ENCODE measurements around the gene TBL3. TPM values are rescaled to one million over a fixed set of nuclear protein-coding genes. Genes with fewer than 3 reads are reported as not detected.
"Not testable (repeated sequence)": the region's sequence is repeated elsewhere in the genome, so short reads cannot be mapped to it uniquely, and the experiment has no call there.

The TBL3 gene
- total RNA-seq, result 59.4 and 61.9 TPM in 2 replicates

- peak; percentile 81 for DNase-seq (ENCODE audit: low read depth, low spot score)
Measured at GRCh38 chr16:1971796-1972489, at the start of gene TBL3. TSS of gene TBL3 (plus strand) at chr16:1972053. CDS start at chr16:1972165, 112 bp downstream.

GRCh38 chr16:1922357-1922756 is 49.5 kb upstream of the TBL3 start:
- no peak for DNase-seq (ENCODE audit: low read depth, low spot score)

GRCh38 chr16:1923299-1924034 is 48.4 kb upstream of the TBL3 start:
- DNase-seq (ENCODE audit: low read depth, low spot score), result no peak

GRCh38 chr16:1924095-1924494 is 47.8 kb upstream of the TBL3 start:
- DNase-seq (ENCODE audit: low read depth, low spot score), result no peak

GRCh38 chr16:1926271-1926670 is 45.6 kb upstream of the TBL3 start:
- no peak for DNase-seq (ENCODE audit: low read depth, low spot score)

GRCh38 chr16:1929105-1929504 is 42.7 kb upstream of the TBL3 start:
- DNase-seq (ENCODE audit: low read depth, low spot score), result no peak

GRCh38 chr16:1929578-1930337 is 42.1 kb upstream of the TBL3 start:
- DNase-seq (ENCODE audit: low read depth, low spot score), result peak; percentile 29

- DNase-seq (ENCODE audit: low read depth, low spot score), result no peak
Measured at GRCh38 chr16:1930338-1930720, 41.5 kb upstream of the TBL3 start.

- DNase-seq (ENCODE audit: low read depth, low spot score), result no peak
Measured at GRCh38 chr16:1932050-1933028, 39.5 kb upstream of the TBL3 start.

- no peak for DNase-seq (ENCODE audit: low read depth, low spot score)
Measured at GRCh38 chr16:1933097-1933661, 38.7 kb upstream of the TBL3 start.

GRCh38 chr16:1936945-1937479 is 34.8 kb upstream of the TBL3 start:
- DNase-seq (ENCODE audit: low read depth, low spot score), result no peak

GRCh38 chr16:1938316-1938715 is 33.5 kb upstream of the TBL3 start:
- DNase-seq (ENCODE audit: low read depth, low spot score), result no peak

- no peak for DNase-seq (ENCODE audit: low read depth, low spot score)
Measured at GRCh38 chr16:1938910-1939309, 32.9 kb upstream of the TBL3 start.

GRCh38 chr16:1939833-1940232 is 32.0 kb upstream of the TBL3 start:
- not testable (repeated sequence) for DNase-seq (ENCODE audit: low read depth, low spot score)

- no peak for DNase-seq (ENCODE audit: low read depth, low spot score)
Measured at GRCh38 chr16:1940273-1941161, 31.3 kb upstream of the TBL3 start.

GRCh38 chr16:1941162-1942046 is 30.4 kb upstream of the TBL3 start:
- no peak for DNase-seq (ENCODE audit: low read depth, low spot score)

GRCh38 chr16:1942047-1942809 is 29.6 kb upstream of the TBL3 start:
- no peak for DNase-seq (ENCODE audit: low read depth, low spot score)
